GM12891 (cell line): Measurements from ENCODE around the gene CERS6.

Source experiments
- PAX5 ChIP-seq: IDR thresholded peaks from 2 replicates; pipeline ENCODE4 v1.6.1; 2011; ENCODE audit warnings: low read length, moderate library complexity, mild to moderate bottlenecking; ENCODE audit not compliant: insufficient read depth, severe bottlenecking
- POLR2A ChIP-seq: IDR thresholded peaks from 2 replicates; pipeline ENCODE4 v1.6.1; 2011; ENCODE audit warnings: low read depth, low read length, control low read depth
- POLR2AphosphoS5 ChIP-seq: IDR thresholded peaks from 2 replicates; pipeline ENCODE4 v1.6.1; 2011; ENCODE audit warnings: low read depth, low read length, control low read depth
- POU2F2 ChIP-seq: IDR thresholded peaks from 2 replicates; pipeline ENCODE4 v1.6.1; 2011; ENCODE audit warnings: low read depth, mild to moderate bottlenecking, control low read depth, low read length, moderate library complexity
- TAF1 ChIP-seq: IDR thresholded peaks from 2 replicates; pipeline ENCODE4 v1.6.1; 2011; ENCODE audit warnings: low read depth, low read length, control low read depth

GRCh38 chr2:168679741-168680310 lies 223.8 kb downstream of the CERS6 start:
- no peak for TF ChIP-seq TAF1
- no peak for TF ChIP-seq POLR2A
- TF ChIP-seq PAX5 = no peak
- no peak for TF ChIP-seq POLR2AphosphoS5
- TF ChIP-seq POU2F2 = no peak
